ENCODE results near the gene ZEB1.

GRCh38 chr10:31404640-31405039 is 85.6 kb downstream of the ZEB1 start:
- TF ChIP-seq POLR2A (IDR thresholded peaks at IDR 0.05; ENCODE audit: extremely low read depth, insufficient read length) (no peak), CTCF (IDR thresholded peaks at IDR 0.05; ENCODE audit: low read depth, low read length) (no peak), MAX (IDR thresholded peaks at IDR 0.05; ENCODE audit: low read depth, low read length) (no peak)

Data from NB4 (cell line).